IPS DF 6.9 (cell line): ENCODE results near the gene FAM120AOS.

Experiments used
- DNase-seq: peaks from one replicate; pipeline ENCODE4 v3.0.0-alpha.2; 2013; ENCODE audit warnings: low read depth, low spot score
- H3K27ac ChIP-seq: one replicate; pipeline ENCODE4 v1.5.1; 2013; ENCODE audit warnings: low read length, control low read depth
- H3K27me3 ChIP-seq: 2 replicates; pipeline ENCODE4 v1.6.1; 2013; ENCODE audit warnings: mild to moderate bottlenecking, low read length; ENCODE audit not compliant: control insufficient read depth, insufficient read depth
- H3K36me3 ChIP-seq: 2 replicates; pipeline ENCODE4 v1.6.1; 2013; ENCODE audit warnings: low read length; ENCODE audit not compliant: control insufficient read depth, insufficient read depth
- H3K4me1 ChIP-seq: 2 replicates; pipeline ENCODE4 v1.6.1; 2013; ENCODE audit warnings: low read length; ENCODE audit not compliant: control insufficient read depth, insufficient read depth
- H3K4me3 ChIP-seq: 2 replicates; pipeline ENCODE4 v1.5.1; 2013; ENCODE audit warnings: mild to moderate bottlenecking, low read length
- H3K9me3 ChIP-seq: 2 replicates; pipeline ENCODE4 v1.6.1; 2013; ENCODE audit warnings: low read length, inconsistent platforms; ENCODE audit not compliant: control insufficient read depth, insufficient read depth
- WGBS: extraction: QIAGEN DNeasy Blood & Tissue Kit; methylation state at CpG from one replicate; pipeline ENCODE4 v1.1.7; 2013; ENCODE audit warnings: mixed read lengths, missing lambda C conversion rate; ENCODE audit not compliant: insufficient read length, insufficient coverage; 5-methylcytosine and 5-hydroxymethylcytosine counted together

FAM120AOS gene

DNA sequence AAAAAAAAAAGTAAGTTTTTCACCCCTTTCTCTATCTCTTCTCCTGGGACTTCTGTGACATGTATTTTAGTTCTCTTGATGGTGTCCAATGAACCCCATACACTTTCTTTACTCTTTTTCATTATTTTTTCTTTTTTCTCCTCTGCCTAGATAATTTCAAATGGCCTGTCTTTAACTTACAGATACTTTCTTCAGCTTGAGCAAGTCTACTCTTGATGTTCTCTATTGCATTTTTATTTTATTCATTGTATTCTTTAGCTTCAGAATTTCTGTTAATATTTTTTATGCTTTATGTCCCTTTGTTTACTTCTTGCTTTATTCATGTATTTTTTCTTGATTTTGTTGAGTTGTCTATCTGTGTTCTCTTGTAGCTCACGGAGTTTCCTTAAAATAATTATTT, 34.4 kb downstream of the FAM120AOS start:
- no peaks in the 10 kb centered on the region for H3K4me1 ChIP-seq
- H3K4me3 ChIP-seq = no peak overlapping the region
- no CpG with 5 or more reads among the region's 1 CpG for WGBS
- H3K36me3 ChIP-seq = no peaks in the 10 kb centered on the region
- no peaks in the 10 kb centered on the region for H3K27me3 ChIP-seq
- H3K27ac ChIP-seq = no peak overlapping the region
- H3K9me3 ChIP-seq = no peaks in the 10 kb centered on the region
- DNase-seq = no peak

DNA sequence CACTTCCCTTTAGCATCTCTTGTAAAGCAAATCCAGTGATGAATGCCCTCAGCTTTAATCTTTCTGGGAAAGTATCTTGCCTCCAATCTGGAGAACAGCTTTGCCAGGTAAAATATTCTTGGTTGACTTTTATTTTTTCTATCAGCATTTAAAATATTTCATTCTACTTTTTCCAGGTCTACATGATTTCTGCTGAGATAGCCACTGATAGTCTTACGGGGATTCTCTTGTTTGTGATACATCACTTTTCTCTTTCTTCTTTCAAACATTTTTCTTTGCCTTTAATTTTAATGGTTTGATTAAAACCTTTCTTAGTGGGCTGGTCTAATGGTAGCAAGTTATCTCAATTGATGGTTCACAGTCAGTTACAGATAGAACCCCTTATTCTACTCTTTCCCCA, 35.8 kb downstream of the FAM120AOS start:
- H3K27ac ChIP-seq = no peak overlapping the region
- no peak overlapping the region for H3K4me3 ChIP-seq
- WGBS = no CpG with 5 or more reads among the region's 1 CpG
- H3K4me1 ChIP-seq = no peaks in the 10 kb centered on the region
- H3K9me3 ChIP-seq = no peaks in the 10 kb centered on the region
- no peaks in the 10 kb centered on the region for H3K36me3 ChIP-seq
- H3K27me3 ChIP-seq = no peaks in the 10 kb centered on the region
- no peak for DNase-seq

DNA sequence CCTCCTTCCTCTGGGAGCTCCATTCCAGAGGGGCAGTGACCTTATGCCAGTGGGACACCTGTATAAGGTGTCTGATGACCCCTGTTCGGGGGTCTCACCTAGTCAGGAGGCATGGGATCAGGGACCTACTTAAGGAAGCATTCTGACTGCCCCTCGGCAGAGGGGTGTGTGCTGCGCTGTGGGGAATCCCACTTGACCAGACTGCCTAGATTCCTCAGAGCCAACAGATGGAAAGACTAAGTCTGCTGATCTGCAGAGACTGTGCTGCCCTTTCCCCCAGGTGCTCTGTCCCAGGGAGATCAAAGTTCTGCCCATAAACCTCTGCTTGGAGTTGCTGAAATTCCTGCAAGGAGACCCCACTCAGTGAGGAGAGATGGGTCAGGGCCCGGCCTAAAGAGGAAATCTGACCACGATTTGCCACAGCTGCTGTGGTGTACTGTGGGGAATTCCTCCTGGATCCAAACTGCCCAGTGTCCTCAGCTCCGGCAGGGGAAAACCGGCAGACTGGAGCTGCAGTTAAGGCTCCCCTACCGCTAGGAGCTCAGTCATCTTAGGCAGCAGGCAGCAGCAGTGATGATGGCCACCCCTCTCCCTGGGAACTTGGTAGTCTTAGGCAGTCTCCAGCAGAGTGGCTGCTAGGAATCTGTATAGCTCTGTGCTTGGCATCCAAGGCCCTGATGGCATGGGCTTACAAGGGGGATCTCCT, 36.7 kb downstream of the FAM120AOS start:
- DNase-seq = no peak
- WGBS = no CpG with 5 or more reads among the region's 8 CpGs
- no peak overlapping the region for H3K4me3 ChIP-seq
- H3K27ac ChIP-seq = no peak overlapping the region
- no peaks in the 10 kb centered on the region for H3K4me1 ChIP-seq
- H3K36me3 ChIP-seq = no peaks in the 10 kb centered on the region
- H3K27me3 ChIP-seq = no peaks in the 10 kb centered on the region
- H3K9me3 ChIP-seq = no peaks in the 10 kb centered on the region

DNA sequence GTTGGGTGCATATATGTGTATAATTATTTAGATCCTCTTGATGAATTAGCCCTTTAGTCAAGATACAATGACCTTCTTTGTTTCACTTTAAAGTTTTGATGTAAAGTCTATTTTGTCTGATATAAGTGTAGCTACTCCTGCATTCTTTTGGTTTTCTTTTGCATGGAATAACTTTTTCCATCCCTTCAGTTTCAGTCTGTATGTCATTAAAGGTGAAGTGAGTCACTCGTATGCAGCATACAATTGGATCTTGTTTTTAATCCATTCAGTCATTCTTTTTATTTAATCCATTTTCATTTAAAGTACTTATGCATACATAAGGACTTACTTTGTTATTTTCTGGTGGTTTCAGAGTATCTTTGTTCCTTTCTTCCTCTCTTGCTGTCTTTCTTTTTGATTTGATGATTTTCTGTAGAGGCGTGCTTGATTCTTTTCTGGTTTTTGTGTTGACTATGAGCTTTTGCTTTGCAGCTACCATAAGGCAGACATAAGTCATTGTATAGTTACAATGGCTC, 38.1 kb downstream of the FAM120AOS start:
- WGBS = no CpG with 5 or more reads among the region's 2 CpGs
- Histone ChIP-seq H3K9me3 (no peaks in the 10 kb centered on the region), H3K36me3 (no peaks in the 10 kb centered on the region), H3K4me1 (no peaks in the 10 kb centered on the region), H3K27ac (no peak overlapping the region), H3K27me3 (no peaks in the 10 kb centered on the region), H3K4me3 (no peak overlapping the region)
- DNase-seq = no peak

DNA sequence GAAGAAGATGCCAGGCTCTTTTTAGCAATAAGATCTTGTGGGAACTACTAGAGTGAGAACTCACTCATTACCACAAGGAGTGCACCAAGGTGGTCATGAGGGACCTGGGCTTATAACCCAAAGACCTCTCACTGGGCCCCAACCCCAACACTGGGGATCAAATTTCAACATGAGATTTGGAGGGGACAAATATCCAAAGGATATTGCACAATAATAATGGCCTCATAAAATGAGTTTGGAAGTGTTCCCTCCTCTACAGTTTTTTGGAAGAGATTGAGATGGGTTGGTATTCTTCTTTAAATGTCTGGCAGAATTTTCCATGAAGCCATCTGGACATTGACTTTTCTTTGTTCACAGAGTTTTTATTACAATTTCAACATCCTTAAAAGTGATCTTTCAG, 39.9 kb downstream of the FAM120AOS start:
- H3K36me3 ChIP-seq = no peaks in the 10 kb centered on the region
- no peaks in the 10 kb centered on the region for H3K9me3 ChIP-seq
- H3K4me3 ChIP-seq = no peak overlapping the region
- DNase-seq = no peak
- H3K4me1 ChIP-seq = no peaks in the 10 kb centered on the region
- no peaks in the 10 kb centered on the region for H3K27me3 ChIP-seq
- H3K27ac ChIP-seq = no peak overlapping the region

DNA sequence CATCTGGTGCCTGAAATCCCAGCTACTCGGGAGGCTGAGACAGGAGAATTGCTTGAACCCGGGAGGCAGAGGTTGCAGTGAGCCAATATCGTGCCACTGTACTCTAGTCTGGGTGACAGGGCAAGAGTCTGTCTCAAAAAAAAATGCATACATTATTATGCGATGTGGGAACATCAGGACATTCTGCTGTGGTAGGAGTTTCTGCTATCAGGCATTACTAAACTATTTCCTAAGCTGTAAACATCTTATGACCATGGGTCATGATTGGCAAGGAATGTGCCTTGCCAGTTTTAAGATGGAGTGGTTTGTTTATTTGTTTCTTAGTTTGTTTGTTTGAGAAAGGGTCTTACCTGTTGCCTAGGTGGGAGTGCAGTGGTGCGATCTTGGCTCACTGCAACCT, 47.0 kb downstream of the FAM120AOS start:
- no peak overlapping the region for H3K27ac ChIP-seq
- H3K27me3 ChIP-seq = no peaks in the 10 kb centered on the region
- WGBS = no CpG with 5 or more reads among the region's 5 CpGs
- no peak overlapping the region for H3K4me3 ChIP-seq
- no peaks in the 10 kb centered on the region for H3K4me1 ChIP-seq
- no peaks in the 10 kb centered on the region for H3K9me3 ChIP-seq
- no peak for DNase-seq
- no peaks in the 10 kb centered on the region for H3K36me3 ChIP-seq

DNA sequence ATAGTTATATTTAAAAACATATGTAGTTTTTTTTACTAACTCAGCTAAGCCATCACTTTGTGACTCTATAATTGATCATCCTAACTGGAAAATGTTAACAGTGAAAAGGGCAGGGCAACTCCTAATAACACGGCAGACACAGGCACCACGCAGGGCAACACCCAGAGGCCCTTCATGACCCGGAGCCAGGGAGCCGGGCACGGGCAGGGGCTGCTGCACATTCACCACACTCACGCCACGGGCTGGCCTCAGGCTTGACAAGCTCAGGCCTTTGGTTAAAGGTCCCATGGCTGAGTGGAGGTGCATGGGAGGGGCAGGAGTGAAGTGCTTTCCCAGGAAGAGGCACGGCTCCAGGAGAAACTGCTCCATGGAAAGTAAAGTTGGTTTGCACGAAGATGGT, 54.9 kb downstream of the FAM120AOS start:
- Histone ChIP-seq H3K4me1 (no peaks in the 10 kb centered on the region), H3K9me3 (no peaks in the 10 kb centered on the region), H3K27me3 (no peaks in the 10 kb centered on the region), H3K27ac (no peak overlapping the region), H3K4me3 (no peak overlapping the region), H3K36me3 (no peaks in the 10 kb centered on the region)
- no CpG with 5 or more reads among the region's 9 CpGs for WGBS
- no peak for DNase-seq

DNA sequence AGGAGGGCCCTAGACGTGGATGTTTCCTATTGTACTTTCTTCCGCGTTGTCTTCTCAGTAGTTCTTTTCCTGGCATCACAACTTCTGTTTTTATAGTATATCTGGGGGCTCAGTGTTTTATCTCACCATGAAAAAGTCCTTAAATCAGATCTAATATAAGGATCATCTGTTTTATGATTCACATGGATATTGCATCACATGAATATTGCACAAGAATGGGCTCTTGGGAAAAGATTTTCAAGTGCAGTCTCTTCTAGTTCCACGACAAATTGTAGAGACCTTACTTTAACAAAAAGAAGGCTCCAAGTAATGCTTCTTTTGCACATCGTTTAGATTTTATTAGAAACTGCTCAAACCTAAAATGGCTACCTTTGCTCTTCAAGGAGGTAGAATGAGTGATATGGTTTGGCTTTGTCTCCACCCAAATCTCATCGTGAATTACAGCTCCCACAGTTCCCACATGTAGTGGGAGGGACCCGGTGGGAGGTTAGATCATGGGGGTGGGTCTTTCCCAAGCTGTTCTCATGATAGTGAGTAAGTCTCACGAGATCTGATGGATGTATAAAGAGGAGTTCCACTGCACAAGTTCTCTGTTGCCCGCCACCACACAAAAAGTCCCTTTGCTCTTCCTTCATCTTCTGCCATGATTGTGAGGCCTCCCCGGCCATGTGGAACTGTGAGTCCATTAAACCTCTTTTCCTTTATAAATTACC, 55.6 kb downstream of the FAM120AOS start:
- WGBS = no CpG with 5 or more reads among the region's 10 CpGs
- H3K4me3 ChIP-seq = no peak overlapping the region
- no peaks in the 10 kb centered on the region for H3K4me1 ChIP-seq
- H3K9me3 ChIP-seq = no peaks in the 10 kb centered on the region
- H3K36me3 ChIP-seq = no peaks in the 10 kb centered on the region
- DNase-seq = no peak
- H3K27ac ChIP-seq = no peak overlapping the region
- no peaks in the 10 kb centered on the region for H3K27me3 ChIP-seq
